ENCODE measurements around the gene ARHGEF10L. TPM values are rescaled to one million over a fixed set of nuclear protein-coding genes. Genes with fewer than 3 reads are reported as not detected.

Gene ARHGEF10L
- total RNA-seq, 1 donor from 2014 or later: 20.4 TPM

DNA sequence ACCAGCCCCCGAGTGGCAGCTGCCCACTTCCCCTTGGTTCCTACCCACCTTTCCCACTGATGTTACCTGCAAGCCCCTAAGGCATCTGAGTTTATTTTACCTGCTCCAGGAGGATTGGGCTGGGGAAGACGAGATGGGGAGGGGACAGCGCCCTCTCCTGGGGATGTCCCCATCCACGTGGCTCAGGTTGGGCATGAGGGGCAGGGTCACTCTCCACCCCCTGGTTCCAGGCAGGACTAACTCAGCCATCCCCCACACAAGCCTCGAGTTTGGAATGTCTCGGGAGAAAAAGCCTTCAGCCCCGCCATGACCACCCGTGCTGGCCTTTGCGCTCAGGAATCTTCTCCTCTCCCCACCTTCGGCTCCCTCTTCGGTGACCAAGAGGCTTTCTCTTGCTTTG lies 90.0 kb downstream of the ARHGEF10L start:
- no peak for DNase-seq (ENCODE audit: extremely low read depth, low read depth, low spot score)

DNA sequence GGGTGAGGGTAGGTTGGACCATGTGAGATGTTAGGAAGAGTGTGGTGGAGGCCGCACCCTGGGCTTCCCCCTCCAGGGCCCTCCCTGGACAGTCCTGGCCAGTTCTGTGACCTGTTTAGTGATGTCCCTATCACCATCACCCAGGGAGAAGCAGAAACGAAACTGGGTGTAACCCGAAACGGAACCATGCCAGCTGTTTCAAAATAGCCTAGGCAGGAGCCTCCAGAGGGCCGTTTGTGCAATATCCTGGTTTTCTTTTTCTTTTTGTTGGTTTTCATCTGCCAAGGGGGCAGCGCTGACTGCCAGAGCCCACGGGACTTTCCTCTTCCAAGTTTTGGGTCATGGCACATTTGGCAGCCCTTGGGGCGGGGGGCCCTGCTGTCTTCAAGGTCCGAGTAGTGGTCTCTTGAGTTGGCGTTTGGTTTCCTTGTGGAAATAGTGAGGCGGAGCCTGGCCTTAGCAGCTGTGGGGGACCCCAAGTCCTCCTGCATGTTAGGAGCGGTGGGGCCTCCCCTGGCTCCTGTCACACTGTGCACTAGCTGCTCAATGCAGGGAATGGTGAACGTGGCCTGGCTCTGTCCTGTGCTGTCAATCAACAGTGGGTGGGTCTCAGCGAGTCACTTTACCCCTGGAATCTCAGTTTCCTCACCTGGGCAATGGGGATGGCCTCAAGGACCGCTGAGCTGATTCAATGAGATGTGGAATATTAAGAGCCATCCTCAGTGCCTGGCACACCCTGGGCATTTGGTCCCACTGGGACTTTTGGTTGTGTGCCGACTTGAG lies 90.7 kb downstream of the ARHGEF10L start:
- no peak for DNase-seq (ENCODE audit: extremely low read depth, low read depth, low spot score)

DNA sequence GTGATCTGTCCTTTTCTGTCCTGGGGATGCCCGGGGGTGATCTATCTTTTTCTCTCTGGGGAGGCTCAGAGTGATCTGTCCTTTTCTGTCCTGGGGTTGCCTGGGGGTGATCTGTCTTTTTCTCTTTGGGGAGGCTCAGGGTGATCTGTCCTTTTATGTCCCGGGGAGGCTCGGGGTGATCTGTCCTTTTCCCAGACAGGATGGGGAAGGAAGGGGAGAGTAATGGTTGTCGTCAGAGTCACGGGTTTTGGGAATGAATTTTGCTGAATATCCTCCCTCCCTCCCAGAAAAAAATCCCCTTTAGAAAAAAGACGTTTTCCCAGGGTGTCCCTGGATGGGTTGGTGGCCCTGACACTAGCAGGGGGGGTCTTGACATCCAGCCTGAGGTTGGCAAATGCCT lies 91.5 kb downstream of the ARHGEF10L start:
- no peak for DNase-seq (ENCODE audit: extremely low read depth, low read depth, low spot score)

DNA sequence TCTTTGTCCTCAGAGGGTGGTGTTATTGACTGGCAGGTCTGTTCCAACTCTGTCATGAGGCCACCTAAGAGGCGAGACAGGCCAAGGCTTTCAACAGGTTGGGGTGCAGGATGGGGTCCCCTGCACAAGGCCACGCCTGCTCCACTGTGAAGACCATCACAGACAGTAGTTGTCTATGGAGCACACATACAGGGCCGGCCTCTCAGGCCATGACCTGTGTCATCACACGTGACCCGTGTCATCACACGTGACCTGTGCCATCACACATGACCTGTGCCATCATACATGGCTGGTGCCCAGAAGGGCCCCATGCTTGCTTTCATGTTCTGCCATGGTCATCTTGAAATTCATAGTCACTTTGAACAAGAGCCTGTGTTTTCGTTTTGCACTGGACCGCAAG lies 91.9 kb downstream of the ARHGEF10L start:
- DNase-seq (ENCODE audit: extremely low read depth, low read depth, low spot score): no peak

DNA sequence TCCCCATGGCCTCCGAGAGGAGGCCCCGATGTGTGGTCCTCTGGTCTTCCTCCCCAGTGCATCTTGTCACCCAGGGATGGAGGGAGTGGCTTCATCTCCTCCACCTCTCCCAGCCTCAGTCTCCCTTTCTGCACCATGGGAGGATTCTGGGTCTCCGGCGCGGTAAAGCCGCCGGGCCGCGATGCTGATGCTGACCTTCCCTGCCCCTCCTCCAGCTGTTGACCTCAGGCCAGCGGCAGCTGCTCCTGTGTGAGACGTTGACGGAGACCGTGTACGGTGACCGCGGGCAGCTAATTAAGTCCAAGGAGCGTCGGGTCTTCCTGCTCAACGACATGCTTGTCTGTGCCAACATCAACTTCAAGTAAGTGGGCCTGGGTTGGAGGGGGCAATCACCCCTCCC lies 92.6 kb downstream of the ARHGEF10L start:
- DNase-seq (ENCODE audit: extremely low read depth, low read depth, low spot score): no peak

DNA sequence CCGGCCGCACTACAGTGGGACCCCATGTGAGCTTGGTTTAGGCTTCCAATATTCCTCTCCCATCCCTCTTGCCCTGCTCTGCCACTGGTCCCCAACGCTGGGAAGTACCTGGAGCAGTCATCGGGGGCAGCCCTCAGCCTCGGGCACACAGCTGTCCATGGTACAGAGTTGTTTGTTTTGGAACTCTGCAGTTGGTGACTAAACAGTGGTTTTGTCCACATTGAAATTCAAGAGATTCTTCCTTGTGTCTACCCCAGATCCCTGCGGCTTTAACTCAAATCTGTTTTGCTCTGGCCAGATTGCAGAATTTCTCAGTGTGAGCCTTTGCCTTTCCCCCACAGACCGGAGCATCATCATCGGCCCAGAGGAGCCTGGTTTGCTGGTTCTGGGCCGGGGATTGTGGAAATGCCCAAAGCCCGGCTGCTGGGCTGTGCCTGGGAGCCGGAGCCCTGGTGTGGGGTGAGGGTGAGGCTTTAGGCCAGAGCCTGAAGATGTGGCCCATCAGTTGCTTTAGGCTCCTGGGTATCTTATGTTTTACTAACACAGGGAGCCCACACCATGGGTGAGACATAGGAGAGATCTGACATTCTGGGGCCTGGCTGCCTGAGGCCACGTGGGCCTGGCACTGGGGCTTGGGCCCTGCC lies 93.2 kb downstream of the ARHGEF10L start:
- DNase-seq (ENCODE audit: extremely low read depth, low read depth, low spot score): no peak

- DNase-seq (ENCODE audit: extremely low read depth, low read depth, low spot score): no peak
Observed at GRCh38 chr1:17633654-17634053, 94.2 kb downstream of the ARHGEF10L start.

DNA sequence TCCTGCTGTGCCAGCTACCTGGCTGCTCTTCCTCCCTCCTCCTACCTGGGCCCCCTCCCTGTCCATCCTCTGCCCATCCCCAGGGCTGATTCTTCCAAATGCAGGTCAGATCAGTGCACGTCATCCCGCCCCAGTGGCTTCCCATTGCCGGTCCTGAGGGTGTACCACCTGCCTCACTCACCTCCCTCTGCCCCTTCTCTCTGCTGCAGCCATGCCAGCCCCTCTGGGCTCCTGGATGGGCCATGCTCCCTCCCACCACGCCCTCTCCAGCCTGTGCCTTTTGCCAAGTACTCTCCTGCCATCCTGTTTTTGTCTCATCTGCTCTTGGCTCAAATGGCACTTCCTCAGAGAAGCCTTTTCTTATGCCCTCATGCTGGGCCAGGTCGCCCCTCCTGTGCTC lies 95.8 kb downstream of the ARHGEF10L start:
- DNase-seq (ENCODE audit: extremely low read depth, low read depth, low spot score): no peak

DNA sequence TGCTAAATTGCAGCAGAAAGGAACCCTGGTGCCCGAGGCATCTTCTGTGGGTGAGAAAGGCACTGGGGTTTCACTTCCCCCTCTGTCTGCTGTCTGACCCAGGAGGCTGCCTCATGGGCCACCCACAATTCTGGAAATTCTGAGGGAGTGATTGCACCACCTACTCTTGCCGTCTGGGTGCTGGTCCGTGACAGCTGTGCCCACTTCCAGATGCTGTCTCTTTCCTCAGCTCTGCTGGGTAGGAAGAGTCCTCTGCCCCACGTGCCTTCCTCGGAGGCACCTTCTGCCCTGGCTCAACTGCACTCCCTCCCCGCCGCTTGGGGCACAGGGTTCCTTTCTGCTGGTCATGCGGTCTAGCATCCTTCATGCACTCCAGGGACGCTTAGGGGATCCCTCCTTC lies 96.3 kb downstream of the ARHGEF10L start:
- DNase-seq (ENCODE audit: extremely low read depth, low read depth, low spot score): no peak

DNA sequence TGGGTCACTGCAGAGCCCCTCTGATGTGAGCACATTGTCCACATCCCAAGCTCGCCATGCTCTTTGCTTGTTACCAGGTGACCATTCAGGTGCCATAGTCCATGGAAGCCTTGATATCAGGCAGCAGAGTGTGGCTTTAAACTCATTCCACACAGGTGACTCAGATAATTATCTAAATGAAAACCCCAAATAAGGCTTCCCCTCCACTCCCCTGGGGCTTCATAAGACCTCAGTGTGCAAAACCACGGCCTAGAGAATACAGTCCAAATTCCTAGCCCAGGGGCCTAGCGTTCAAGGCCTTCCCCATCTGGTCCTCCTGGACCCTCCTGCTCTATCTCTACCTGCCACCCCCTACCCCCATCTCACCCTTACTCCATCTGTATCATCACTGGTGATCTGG lies 97.1 kb downstream of the ARHGEF10L start:
- no peak for DNase-seq (ENCODE audit: extremely low read depth, low read depth, low spot score)

GRCh38 chr1:17637055-17637454 lies 97.6 kb downstream of the ARHGEF10L start:
- no peak for DNase-seq (ENCODE audit: extremely low read depth, low read depth, low spot score)

GRCh38 chr1:17639703-17640340 lies 100.3 kb downstream of the ARHGEF10L start:
- no peak for DNase-seq (ENCODE audit: extremely low read depth, low read depth, low spot score)

- no peak for DNase-seq (ENCODE audit: extremely low read depth, low read depth, low spot score)
Observed at GRCh38 chr1:17640393-17640792, 100.9 kb downstream of the ARHGEF10L start.

- DNase-seq (ENCODE audit: extremely low read depth, low read depth, low spot score): no peak
Observed at GRCh38 chr1:17640975-17641374, 101.5 kb downstream of the ARHGEF10L start.

GRCh38 chr1:17642169-17642568 lies 102.7 kb downstream of the ARHGEF10L start:
- DNase-seq (ENCODE audit: extremely low read depth, low read depth, low spot score): no peak

- no peak for DNase-seq (ENCODE audit: extremely low read depth, low read depth, low spot score)
Observed at GRCh38 chr1:17642943-17643342, 103.4 kb downstream of the ARHGEF10L start.

GRCh38 chr1:17643861-17644703 lies 104.6 kb downstream of the ARHGEF10L start:
- DNase-seq (ENCODE audit: extremely low read depth, low read depth, low spot score): no peak

DNA sequence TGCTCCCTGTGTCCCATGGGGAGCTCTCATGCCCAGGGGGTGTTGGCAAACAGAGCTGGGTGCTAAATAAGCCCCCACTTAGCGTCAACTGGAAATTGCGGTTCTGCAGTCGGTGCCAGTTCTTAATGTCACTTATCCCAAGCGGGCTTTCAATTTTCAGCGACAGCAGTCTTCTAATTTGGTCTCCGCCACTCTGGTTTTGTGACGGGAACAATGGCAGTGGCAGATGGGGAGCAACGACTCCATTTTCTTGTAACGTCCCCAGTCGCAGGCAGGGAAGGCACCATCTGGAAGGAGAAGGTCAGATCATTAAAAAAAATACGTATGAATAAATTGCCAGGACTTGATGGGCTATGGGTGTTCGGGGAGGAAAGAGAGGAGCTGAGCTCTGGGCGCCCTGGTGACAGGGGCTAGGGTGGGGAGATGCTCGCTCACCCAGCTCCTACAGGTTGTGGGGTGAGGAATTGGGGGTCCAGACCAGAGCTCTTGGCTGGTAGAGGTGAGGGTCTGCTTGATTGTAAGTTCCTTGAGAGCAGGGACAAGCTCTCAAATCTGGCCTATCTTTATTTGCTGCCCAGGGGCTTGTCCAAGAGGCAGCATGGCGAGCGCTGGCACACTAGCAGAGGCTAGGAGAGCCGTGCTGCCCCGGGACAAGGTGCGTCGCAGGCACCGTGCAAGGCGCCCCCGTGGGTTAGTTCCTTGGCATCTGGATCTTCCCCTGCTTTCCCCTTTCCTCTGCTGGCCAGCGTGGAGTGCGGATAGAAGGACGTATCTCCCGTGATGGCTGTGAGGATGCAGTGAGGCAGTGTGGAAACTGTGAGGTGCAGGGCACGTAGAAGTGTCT lies 105.8 kb downstream of the ARHGEF10L start:
- DNase-seq (ENCODE audit: extremely low read depth, low read depth, low spot score): no peak

- DNase-seq (ENCODE audit: extremely low read depth, low read depth, low spot score): no peak
Observed at GRCh38 chr1:17646444-17647280, 107.2 kb downstream of the ARHGEF10L start.

All from glomerular endothelial cell (primary cell).